H4 (cell line): ENCODE results near the gene STAT5A. TPM values are rescaled to one million over a fixed set of nuclear protein-coding genes. Genes with fewer than 3 reads are reported as not detected.
"Not testable (repeated sequence)": the region's sequence is repeated elsewhere in the genome, so short reads cannot be mapped to it uniquely, and the experiment has no call there.

ENCODE experiments used
- DNase-seq: peaks from one replicate; pipeline ENCODE4 v3.0.0-alpha.2; 2015; ENCODE audit warnings: low spot score
- total RNA-seq: library from RNA; depleted of rRNA; stranded (reverse); fragments of >200 nt; shearing (Covaris generic); gene quantifications from 2 replicates; pipeline ENCODE4 v1.2.3, GENCODE V29; 2014

The STAT5A gene
- total RNA-seq, 1 experiment from 2014 or later = 0.35 TPM

- no peak for DNase-seq
Measured at GRCh38 chr17:42284024-42284369, 4.3 kb upstream of the STAT5A start.

- DNase-seq = no peak
Measured at GRCh38 chr17:42284566-42284965, 3.7 kb upstream of the STAT5A start.

GRCh38 chr17:42285346-42286050, 2.8 kb upstream of the STAT5A start:
- no peak for DNase-seq

- DNase-seq = no peak
Measured at GRCh38 chr17:42286411-42287221, 1.7 kb upstream of the STAT5A start.

GRCh38 chr17:42287305-42287976, 857 bp upstream of the STAT5A start:
- no peak for DNase-seq

- no peak for DNase-seq
Measured at GRCh38 chr17:42288803-42289610, 709 bp downstream of the STAT5A start.

- DNase-seq = no peak
Measured at GRCh38 chr17:42289611-42290181, 1.4 kb downstream of the STAT5A start.

- DNase-seq = no peak
Measured at GRCh38 chr17:42290577-42290976, 2.3 kb downstream of the STAT5A start.

GRCh38 chr17:42291129-42291528, 2.8 kb downstream of the STAT5A start:
- no peak for DNase-seq

GRCh38 chr17:42294469-42295398, 6.4 kb downstream of the STAT5A start:
- no peak for DNase-seq

- DNase-seq = no peak
Measured at GRCh38 chr17:42296012-42296411, 7.7 kb downstream of the STAT5A start.

- not testable (repeated sequence) for DNase-seq
Measured at GRCh38 chr17:42297775-42298174, 9.5 kb downstream of the STAT5A start.

- DNase-seq = not testable (repeated sequence)
Measured at GRCh38 chr17:42299361-42299760, 11.1 kb downstream of the STAT5A start.

GRCh38 chr17:42299913-42300312, 11.6 kb downstream of the STAT5A start:
- not testable (repeated sequence) for DNase-seq

- no peak for DNase-seq
Measured at GRCh38 chr17:42301022-42301421, 12.7 kb downstream of the STAT5A start.

- DNase-seq = no peak
Measured at GRCh38 chr17:42303694-42304093, 15.4 kb downstream of the STAT5A start.

GRCh38 chr17:42304187-42305030, 16.1 kb downstream of the STAT5A start:
- DNase-seq = no peak

GRCh38 chr17:42305031-42305330, 16.7 kb downstream of the STAT5A start:
- DNase-seq = not testable (repeated sequence)

- no peak for DNase-seq
Measured at GRCh38 chr17:42305543-42306384, 17.5 kb downstream of the STAT5A start.
